A549 (cell line): ENCODE results near the gene OTOR. TPM values are rescaled to one million over a fixed set of nuclear protein-coding genes. Genes with fewer than 3 reads are reported as not detected.

Experiments used
- ATAC-seq, 2 experiments: fragments of 200-7000 bp in 1 of 2; fragments of >200 bp in 1 of 2; cut with Nextera tagmentation in 1 of 2; cut with Tn5 transposase in 1 of 2; 3 replicates each; pipeline versions ENCODE4 v1.8.0 to v1.9.1; 2018 to 2020; ENCODE audit warnings: mild to moderate bottlenecking in 1 of 2, moderate library complexity in 1 of 2
- CTCF ChIA-PET: fragments of 300-600 bp; sonication (Branson Sonifier 250); formaldehyde crosslinking; extraction: SDS; loops from one replicate; lab custom pipeline; 2021; ENCODE audit warnings: antibody characterized with exemption, inconsistent platforms; lab: Yijun Ruan, JAX
- POLR2A ChIA-PET: fragments of 350-600 bp; formaldehyde crosslinking; extraction: SDS; loops from one replicate; lab custom pipeline; 2021; ENCODE audit warnings: antibody characterized with exemption, inconsistent platforms; lab: Yijun Ruan, JAX
- DNase-seq, 2 experiments: peaks; one replicate each; pipeline versions ENCODE4 v3.0.0 to v3.0.0-alpha.2; 2011 to 2016; ENCODE audit warnings: low read depth in 1 of 2, low spot score in 1 of 2
- FAIRE-seq: peaks from 2 replicates; lab custom pipeline; 2011; peaks lifted over from hg19 to GRCh38; lab: Jason Lieb, UNC
- H3K27ac ChIP-seq, 2 experiments: fragments of >200 bp; sonication (Bioruptor Twin); formaldehyde crosslinking; 3 replicates each; pipeline ENCODE4 v1.5.1; 2016 to 2017
- H3K4me1 ChIP-seq: fragments of >200 bp; sonication (Bioruptor Twin); formaldehyde crosslinking; 3 replicates; pipeline ENCODE4 v1.6.1; 2016
- H3K4me2 ChIP-seq: fragments of >200 bp; sonication (Bioruptor Twin); formaldehyde crosslinking; 3 replicates; pipeline ENCODE4 v1.6.1; 2016
- H3K4me3 ChIP-seq: fragments of >200 bp; sonication (Bioruptor Twin); formaldehyde crosslinking; 3 replicates; pipeline ENCODE4 v1.5.1; 2016
- H3K9me3 ChIP-seq: fragments of >200 bp; sonication (Bioruptor Twin); formaldehyde crosslinking; 3 replicates; pipeline ENCODE4 v1.6.1; 2016
- CTCF ChIP-seq: fragments of >200 bp; sonication (Bioruptor Twin); formaldehyde crosslinking; IDR thresholded peaks from 3 replicates; pipeline ENCODE4 v1.5.1; 2016
- HES2 ChIP-seq: fragments of >200 bp; sonication (Bioruptor Twin); formaldehyde crosslinking; IDR thresholded peaks from 2 replicates; pipeline ENCODE4 v1.6.1; 2016
- HEYL ChIP-seq: fragments of 250-450 bp; sonication (Bioruptor Pico); IDR thresholded peaks from 2 replicates; pipeline ENCODE4 v1.8.0; 2021; ENCODE audit warnings: mild to moderate bottlenecking, moderate library complexity
- HOXA7 ChIP-seq: fragments of 250-450 bp; sonication (Bioruptor Pico); IDR thresholded peaks from 2 replicates; pipeline ENCODE4 v1.5.0; 2020; ENCODE audit warnings: mild to moderate bottlenecking, moderate library complexity
- MAFK ChIP-seq: fragments of 450-650 bp; IDR thresholded peaks from 2 replicates; pipeline ENCODE4 v1.6.1; 2014; ENCODE audit not compliant: partially characterized antibody
- MAZ ChIP-seq: fragments of 150-350 bp; IDR thresholded peaks from 2 replicates; pipeline ENCODE4 v1.6.1; 2014; ENCODE audit warnings: antibody characterized with exemption, low read depth, low read length, borderline replicate concordance
- MYC ChIP-seq: IDR thresholded peaks from 2 replicates; pipeline ENCODE4 v1.6.1; 2012; ENCODE audit warnings: mild to moderate bottlenecking, inconsistent platforms, low read length, improper control_type of control experiment, borderline replicate concordance
- PBX3 ChIP-seq: IDR thresholded peaks from 2 replicates; pipeline ENCODE4 v1.6.1; 2012
- PHF8 ChIP-seq: fragments of 200-600 bp; sonication (generic); IDR thresholded peaks from 2 replicates; pipeline ENCODE4 v1.6.1; 2016; ENCODE audit warnings: low read depth, mild to moderate bottlenecking, antibody characterized with exemption, moderate library complexity, borderline replicate concordance
- RAD21 ChIP-seq, 2 experiments: fragments of >200 bp in 1 of 2; sonication (Bioruptor Twin) in 1 of 2; formaldehyde crosslinking in 1 of 2; IDR thresholded peaks in 1 of 2; conservative IDR thresholded peaks in 1 of 2; 2 replicates in 1 of 2; 3 replicates in 1 of 2; pipeline ENCODE4 v1.6.1; 2012 to 2018; ENCODE audit warnings: inconsistent platforms in 1 of 2
- TFCP2L1 ChIP-seq: fragments of 250-450 bp; sonication (Bioruptor Pico); IDR thresholded peaks from 2 replicates; pipeline ENCODE4 v1.5.0; 2021; ENCODE audit warnings: mild to moderate bottlenecking
- ZFP36 ChIP-seq: fragments of 450-650 bp; IDR thresholded peaks from 2 replicates; pipeline ENCODE4 v1.6.1; 2014; ENCODE audit warnings: borderline replicate concordance; ENCODE audit not compliant: partially characterized antibody
- WGBS: methylation state at CpG from one replicate; pipeline ENCODE4 v1.1.6; 2017; ENCODE audit errors: missing lambda C conversion rate; 5-methylcytosine and 5-hydroxymethylcytosine counted together
- polyA plus RNA-seq, 4 experiments: library from polyadenylated mRNA; depleted of rRNA in 3 of 4; stranded (reverse); fragments of >200 nt; fragmentation: RNase III in 1 of 4; extraction: RNeasy Plus Mini Kit Qiagen cat#74134 plus additional on column Dnase treatment in 1 of 4; gene quantifications; 2 replicates in 3 of 4; 3 replicates in 1 of 4; pipeline ENCODE4 v1.2.3, GENCODE V29; 2011 to 2017

The OTOR gene
- polyA plus RNA-seq, 2 of the 4 experiments (the other 2 are of a cell fraction) = not detected

GRCh38 chr20:16732506-16733152, 15.5 kb upstream of the OTOR start:
- Histone ChIP-seq H3K4me1 (peaks cover 7% of the 10 kb centered on the region), H3K4me2 (no peak overlapping the region), H3K9me3 (peaks cover 16% of the 10 kb centered on the region), H3K4me3 (no peak overlapping the region), H3K27ac (no peak overlapping the region)
- TF ChIP-seq RAD21 (conservative IDR thresholded peaks at IDR 0.05 in 1 of 2, IDR thresholded peaks at IDR 0.05 in 1 of 2) (no peak), MYC (no peak), MAZ (no peak), CTCF (no peak)
- no peak for ATAC-seq
- ChIA-PET POLR2A (no interaction called here), CTCF (interaction anchor here (4.7 kb wide), 1 partner anchor 28 kb away, joined by 25 read pairs; no protein-coding TSS in a partner anchor)
- 88% methylated on average over 4 of the region's 4 CpGs for WGBS
- no peak for DNase-seq
- peak; percentile 32 for FAIRE-seq

- FAIRE-seq (peak; percentile 7), ATAC-seq (no peak), DNase-seq (no peak)
- Histone ChIP-seq H3K27ac (no peak overlapping the region), H3K4me2 (no peak overlapping the region), H3K4me1 (no peaks in the 10 kb centered on the region), H3K9me3 (no peaks in the 10 kb centered on the region), H3K4me3 (no peak overlapping the region)
- TF ChIP-seq MAFK (peak; percentile 88), HEYL (CRISPR knock-in tag) (no peak)
- WGBS = 85% methylated on average over 6 of the region's 6 CpGs
- ChIA-PET CTCF (interaction anchor here (0.7 to 1.4 kb wide), 4 partner anchors 11 to 221 kb away, joined by 3 to 4 read pairs (median 4); no protein-coding TSS in a partner anchor), POLR2A (no interaction called here)
These were observed 7.6 kb upstream of the OTOR start for GRCh38 chr20:16740365-16741072.

GRCh38 chr20:16744178-16744807, 3.9 kb upstream of the OTOR start:
- ChIA-PET CTCF (no interaction called here), POLR2A (no interaction called here)
- TF ChIP-seq PBX3 = no peak
- no peak overlapping the region for H3K27ac ChIP-seq
- ATAC-seq (no peak), FAIRE-seq (no peak), DNase-seq (no peak)
- H3K4me3 ChIP-seq = no peak overlapping the region
- H3K4me1 ChIP-seq = no peaks in the 10 kb centered on the region
- H3K4me2 ChIP-seq = no peak overlapping the region
- no peaks in the 10 kb centered on the region for H3K9me3 ChIP-seq
- 42% methylated on average over 3 of the region's 3 CpGs for WGBS

- DNase-seq (no peak), ATAC-seq (peak in 1 of 2 experiments; percentile 28; a peak in 1 of 6 replicates), FAIRE-seq (no peak)
- H3K4me2 ChIP-seq = no peak overlapping the region
- no peak for TF ChIP-seq PHF8
- no peak for TF ChIP-seq HOXA7 (CRISPR knock-in tag)
- TF ChIP-seq HES2 = no peak
- TF ChIP-seq TFCP2L1 (CRISPR knock-in tag) = no peak
- no peak for TF ChIP-seq ZFP36
- no peak for TF ChIP-seq MYC
- TF ChIP-seq RAD21 (conservative IDR thresholded peaks at IDR 0.05 in 1 of 2, IDR thresholded peaks at IDR 0.05 in 1 of 2) = no peak
- H3K4me3 ChIP-seq = no peak overlapping the region
- 56% methylated on average over 5 of the region's 5 CpGs for WGBS
- ChIA-PET CTCF (interaction anchor here (0.6 to 3.3 kb wide), 2 partner anchors 16 to 79 kb away, joined by 3 to 20 read pairs; no protein-coding TSS in a partner anchor), POLR2A (no interaction called here)
- H3K4me1 ChIP-seq = no peaks in the 10 kb centered on the region
- no peak overlapping the region for H3K27ac ChIP-seq
- H3K9me3 ChIP-seq = no peaks in the 10 kb centered on the region
These were observed 3.0 kb upstream of the OTOR start for GRCh38 chr20:16745204-16745603.
